Upper lobe of left lung (tissue), 6 donors: ENCODE data around the gene PDE1A. TPM values are rescaled to one million over a fixed set of nuclear protein-coding genes. Genes with fewer than 3 reads are reported as not detected.

Experiments used
- ATAC-seq, 2 donors: fragments of 200-7000 bp; cut with Tn5 transposase; one replicate each; pipeline ENCODE4 v1.9.1; 2022; ENCODE audit warnings: mild to moderate bottlenecking in 2 of 2, moderate library complexity in 2 of 2; ENCODE audit not compliant: low FRiP score in 2 of 2
- DNase-seq, 2 donors: peaks; one replicate each; pipeline ENCODE4 v3.0.0-alpha.2; 2019 to 2020
- H3K27ac ChIP-seq, 4 donors: fragments of 200-600 bp; sonication (generic); one replicate each; pipeline ENCODE4 v1.5.1; 2016 to 2019
- H3K27me3 ChIP-seq, 4 donors: fragments of 200-600 bp; sonication (generic); one replicate each; pipeline ENCODE4 v1.5.1; 2017 to 2019
- H3K36me3 ChIP-seq, 4 donors: fragments of 200-600 bp; sonication (generic); one replicate each; pipeline ENCODE4 v1.5.1; 2016 to 2019
- H3K4me1 ChIP-seq, 4 donors: fragments of 200-600 bp; sonication (generic); one replicate each; pipeline ENCODE4 v1.5.1; 2018 to 2019
- H3K4me3 ChIP-seq, 4 donors: fragments of 200-600 bp; sonication (generic); one replicate each; pipeline ENCODE4 v1.5.1; 2017 to 2019; ENCODE audit warnings: mild to moderate bottlenecking in 2 of 4, moderate library complexity in 1 of 4
- H3K9me3 ChIP-seq, 4 donors: fragments of 200-600 bp; sonication (generic); one replicate each; pipeline ENCODE4 v1.5.1; 2018 to 2019
- EP300 ChIP-seq, 4 donors: sonication (generic); formaldehyde crosslinking; IDR thresholded peaks; one replicate each; pipeline ENCODE4 v1.5.1; 2017; ENCODE audit warnings: antibody characterized with exemption in 4 of 4, control low read depth in 2 of 4
- POLR2A ChIP-seq, 4 donors: fragments of 450-650 bp; IDR thresholded peaks; one replicate each; pipeline ENCODE4 v1.5.1; 2016 to 2017; ENCODE audit warnings: antibody characterized with exemption in 4 of 4, mild to moderate bottlenecking in 2 of 4
- POLR2AphosphoS5 ChIP-seq, 2 donors: sonication (generic); formaldehyde crosslinking; IDR thresholded peaks; one replicate each; pipeline ENCODE4 v1.5.1; 2017; ENCODE audit warnings: antibody characterized with exemption in 2 of 2
- WGBS, 2 donors: methylation state at CpG; one replicate each; pipeline ENCODE4 v1.1.5; 2017 to 2018; 5-methylcytosine and 5-hydroxymethylcytosine counted together
- total RNA-seq, 6 donors: library from RNA; depleted of rRNA in 4 of 6; stranded (reverse); fragments of >200 nt in 4 of 6; gene quantifications; one replicate each; pipeline versions ENCODE4 v1.1.0 to v1.2.1, GENCODE V29; 2016 to 2021
- TF ChIP-seq, protein P1 (sequence below), 6 experiments: fragments of 450-650 bp in 4 of 6; fragments of 200-600 bp in 2 of 6; sonication (generic) in 2 of 6; IDR thresholded peaks; one replicate each; pipeline ENCODE4 v1.5.1; 2016 to 2019; ENCODE audit warnings: antibody characterized with exemption in 6 of 6
- donor health status: DM: no; HTN: no; CAD: no; lungs with moderate emphysema.
- donor health status: DM: no; HTN: yes; CAD: no; lungs with severe emphysema.

Gene PDE1A
- total RNA-seq, 6 donors from 2014 or later: 0.67 to 4.3 (median 2.5) TPM

- DNase-seq: no peak
- ATAC-seq: no peak
- H3K27ac ChIP-seq: no peak overlapping the region
- no peaks in the 10 kb centered on the region for H3K4me1 ChIP-seq
- no peak overlapping the region for H3K4me3 ChIP-seq
- H3K9me3 ChIP-seq: no peaks in the 10 kb centered on the region
- H3K27me3 ChIP-seq: no peaks in the 10 kb centered on the region
- no peaks in the 10 kb centered on the region for H3K36me3 ChIP-seq
- WGBS, 2 donors: 83 to 91% methylated on average over 1 of the region's 1 CpG
- TF ChIP-seq POLR2AphosphoS5 (IDR thresholded peaks at IDR 0.05) (no peak), EP300 (IDR thresholded peaks at IDR 0.05) (no peak), POLR2A (IDR thresholded peaks at IDR 0.05) (no peak)
- TF ChIP-seq, protein P1, sequence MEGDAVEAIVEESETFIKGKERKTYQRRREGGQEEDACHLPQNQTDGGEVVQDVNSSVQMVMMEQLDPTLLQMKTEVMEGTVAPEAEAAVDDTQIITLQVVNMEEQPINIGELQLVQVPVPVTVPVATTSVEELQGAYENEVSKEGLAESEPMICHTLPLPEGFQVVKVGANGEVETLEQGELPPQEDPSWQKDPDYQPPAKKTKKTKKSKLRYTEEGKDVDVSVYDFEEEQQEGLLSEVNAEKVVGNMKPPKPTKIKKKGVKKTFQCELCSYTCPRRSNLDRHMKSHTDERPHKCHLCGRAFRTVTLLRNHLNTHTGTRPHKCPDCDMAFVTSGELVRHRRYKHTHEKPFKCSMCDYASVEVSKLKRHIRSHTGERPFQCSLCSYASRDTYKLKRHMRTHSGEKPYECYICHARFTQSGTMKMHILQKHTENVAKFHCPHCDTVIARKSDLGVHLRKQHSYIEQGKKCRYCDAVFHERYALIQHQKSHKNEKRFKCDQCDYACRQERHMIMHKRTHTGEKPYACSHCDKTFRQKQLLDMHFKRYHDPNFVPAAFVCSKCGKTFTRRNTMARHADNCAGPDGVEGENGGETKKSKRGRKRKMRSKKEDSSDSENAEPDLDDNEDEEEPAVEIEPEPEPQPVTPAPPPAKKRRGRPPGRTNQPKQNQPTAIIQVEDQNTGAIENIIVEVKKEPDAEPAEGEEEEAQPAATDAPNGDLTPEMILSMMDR (IDR thresholded peaks at IDR 0.05): no peak
These were observed 206.5 kb downstream of the PDE1A start for GRCh38 chr2:182220335-182220734.

DNA sequence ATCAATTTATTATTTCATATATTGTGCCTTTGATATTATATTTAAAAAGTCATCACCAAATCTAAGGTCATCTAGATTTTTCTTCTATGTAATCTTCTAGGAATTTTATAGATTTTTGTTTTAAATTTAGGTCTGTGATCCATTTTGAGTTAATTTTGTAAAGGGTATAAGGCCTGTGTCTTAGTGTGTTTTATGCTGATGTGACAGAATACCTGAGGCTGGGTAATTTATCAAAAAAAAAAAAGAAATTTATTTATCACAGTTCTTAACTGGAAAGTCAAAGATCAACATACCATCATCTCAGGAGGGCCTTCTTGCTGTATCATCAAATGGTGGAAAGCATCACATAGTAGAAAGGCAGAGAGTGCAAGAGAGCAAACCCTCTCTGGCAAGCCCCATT, 216.2 kb downstream of the PDE1A start:
- H3K36me3 ChIP-seq: no peaks in the 10 kb centered on the region
- H3K27ac ChIP-seq: no peak overlapping the region
- H3K4me1 ChIP-seq: no peaks in the 10 kb centered on the region
- ATAC-seq (no peak), DNase-seq (no peak)
- no peak overlapping the region for H3K4me3 ChIP-seq
- H3K9me3 ChIP-seq: no peaks in the 10 kb centered on the region
- no peaks in the 10 kb centered on the region for H3K27me3 ChIP-seq
- TF ChIP-seq, protein P1 (IDR thresholded peaks at IDR 0.05): no peak
- TF ChIP-seq EP300 (IDR thresholded peaks at IDR 0.05): no peak

GRCh38 chr2:182208421-182208820, 218.4 kb downstream of the PDE1A start:
- 80 to 88% methylated on average over 4 of the region's 4 CpGs for WGBS, 2 donors
- DNase-seq (no peak), ATAC-seq (no peak)
- TF ChIP-seq, protein P1 (IDR thresholded peaks at IDR 0.05): no peak
- no peak for TF ChIP-seq POLR2AphosphoS5 (IDR thresholded peaks at IDR 0.05)
- Histone ChIP-seq H3K36me3 (no peaks in the 10 kb centered on the region), H3K27me3 (no peaks in the 10 kb centered on the region), H3K27ac (no peak overlapping the region), H3K4me1 (no peaks in the 10 kb centered on the region), H3K9me3 (no peaks in the 10 kb centered on the region), H3K4me3 (no peak overlapping the region)

GRCh38 chr2:182207049-182207746, 219.6 kb downstream of the PDE1A start:
- Histone ChIP-seq H3K27me3 (no peaks in the 10 kb centered on the region), H3K4me1 (no peaks in the 10 kb centered on the region), H3K4me3 (no peak overlapping the region), H3K27ac (no peak overlapping the region), H3K36me3 (no peaks in the 10 kb centered on the region), H3K9me3 (no peaks in the 10 kb centered on the region)
- no peak for TF ChIP-seq POLR2A (IDR thresholded peaks at IDR 0.05)
- no peak for TF ChIP-seq POLR2AphosphoS5 (IDR thresholded peaks at IDR 0.05)
- TF ChIP-seq, protein P1 (IDR thresholded peaks at IDR 0.05): no peak
- no peak for TF ChIP-seq EP300 (IDR thresholded peaks at IDR 0.05)
- 84 to 88% methylated on average over 5 of the region's 5 CpGs for WGBS, 2 donors
- ATAC-seq (no peak), DNase-seq (no peak)

DNA sequence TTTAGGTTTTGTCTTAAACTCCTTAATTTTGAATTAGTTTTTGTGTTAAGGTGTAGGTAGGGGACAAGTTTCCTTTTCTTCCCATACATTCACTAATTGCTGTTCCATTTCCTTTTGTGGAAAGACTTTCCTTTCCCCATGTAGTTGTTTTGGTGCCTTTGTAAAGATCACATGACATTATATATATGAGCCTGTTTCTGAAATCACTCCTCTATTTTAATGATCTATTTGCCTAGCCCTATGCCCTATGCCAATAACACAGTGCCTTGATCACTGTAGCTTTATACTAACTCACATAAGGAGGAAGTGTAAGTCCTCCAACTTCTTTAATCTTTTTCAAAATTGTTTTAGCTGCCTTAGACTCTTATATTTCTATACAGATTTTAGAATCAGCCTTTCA, 229.3 kb downstream of the PDE1A start:
- DNase-seq: no peak
- Histone ChIP-seq H3K4me1 (no peaks in the 10 kb centered on the region), H3K27ac (no peak overlapping the region), H3K27me3 (no peaks in the 10 kb centered on the region), H3K4me3 (no peak overlapping the region), H3K9me3 (no peaks in the 10 kb centered on the region), H3K36me3 (no peaks in the 10 kb centered on the region)
- TF ChIP-seq POLR2A (IDR thresholded peaks at IDR 0.05) (no peak), EP300 (IDR thresholded peaks at IDR 0.05) (no peak), POLR2AphosphoS5 (IDR thresholded peaks at IDR 0.05) (no peak)
- TF ChIP-seq, protein P1 (IDR thresholded peaks at IDR 0.05): no peak
- ATAC-seq: no peak
